LoVo (cell line): ENCODE measurements around the gene TSEN34.
"Not testable (repeated sequence)": the region's sequence is repeated elsewhere in the genome, so short reads cannot be mapped to it uniquely, and the experiment has no call there.

ENCODE experiments used
- DNase-seq: peaks from one replicate; pipeline ENCODE4 v3.0.0-alpha.2; 2016; ENCODE audit warnings: low spot score

Gene TSEN34

GRCh38 chr19:54209058-54209810 is 18.1 kb downstream of the TSEN34 start:
- DNase-seq, result no peak

DNA sequence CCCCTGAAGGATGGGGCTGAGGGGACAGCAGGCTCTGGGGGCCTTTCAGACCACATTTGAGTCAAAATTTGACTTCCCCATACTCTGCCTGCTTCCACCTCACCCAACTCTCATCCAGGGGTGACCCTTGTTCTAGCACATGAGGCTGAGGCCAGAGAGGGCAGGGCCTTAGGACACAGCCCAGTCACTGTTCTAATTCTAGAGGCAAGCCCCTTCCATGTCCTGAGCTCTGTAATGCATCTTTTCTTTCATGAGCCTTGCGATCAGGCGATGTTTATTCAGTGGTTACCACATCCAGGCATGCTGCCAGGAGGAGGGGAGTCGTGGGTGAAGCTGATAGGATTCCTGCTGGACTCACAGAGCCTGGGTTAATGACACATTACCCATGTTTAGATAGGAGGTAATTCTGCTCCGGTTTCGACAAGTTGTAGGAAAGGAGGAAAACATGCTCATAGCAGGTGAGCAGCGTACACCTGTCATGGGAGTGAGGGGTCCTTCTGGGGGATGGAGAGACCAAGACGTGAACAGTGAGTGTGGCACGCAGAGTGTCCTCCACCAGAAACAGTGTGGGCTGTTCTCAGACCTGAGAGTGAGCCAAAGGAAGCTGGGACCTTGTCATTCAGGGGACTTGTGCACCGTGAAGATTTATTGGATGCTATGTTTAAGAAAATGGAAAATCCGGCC is 18.8 kb downstream of the TSEN34 start:
- DNase-seq, result peak; percentile 88

DNA sequence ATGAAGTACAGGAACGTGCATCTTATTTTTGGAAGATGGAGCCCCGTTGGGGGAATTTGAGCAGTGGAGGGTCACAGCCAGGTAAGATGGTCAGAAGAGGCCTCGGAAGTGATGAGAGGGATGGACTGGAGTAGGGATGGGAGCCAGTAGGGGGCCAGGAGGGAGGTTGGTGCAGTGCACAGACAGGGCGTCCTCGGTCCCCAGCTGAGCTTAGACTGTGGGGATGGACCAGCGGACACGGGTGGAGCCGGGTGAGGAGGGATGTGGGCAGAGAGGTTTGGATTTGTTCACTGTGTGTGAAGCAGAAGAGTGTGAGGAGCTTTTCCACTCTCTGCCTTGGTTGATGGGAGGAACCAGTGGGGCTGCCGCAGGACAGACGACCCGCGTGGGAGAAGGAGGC is 20.1 kb downstream of the TSEN34 start:
- DNase-seq, result no peak

- not testable (repeated sequence) for DNase-seq
Observed at GRCh38 chr19:54214217-54214616, 23.1 kb downstream of the TSEN34 start.

DNA sequence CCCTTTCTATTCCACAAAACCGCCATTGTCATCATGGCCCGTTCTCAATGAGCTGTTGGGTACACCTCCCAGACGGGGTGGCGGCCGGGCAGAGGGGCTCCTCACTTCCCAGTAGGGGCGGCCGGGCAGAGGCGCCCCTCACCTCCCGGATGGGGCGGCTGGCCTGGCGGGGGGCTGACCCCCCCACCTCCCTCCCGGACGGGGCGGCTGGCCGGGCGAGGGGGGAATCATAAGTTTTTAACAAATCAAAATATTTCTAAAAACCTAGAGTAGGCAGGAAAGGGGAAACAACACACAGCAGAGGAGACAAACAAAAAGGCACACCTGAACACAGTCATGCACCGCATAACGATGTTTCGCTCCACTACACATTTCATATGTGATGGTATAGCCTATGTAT is 23.6 kb downstream of the TSEN34 start:
- DNase-seq, result not testable (repeated sequence)

DNA sequence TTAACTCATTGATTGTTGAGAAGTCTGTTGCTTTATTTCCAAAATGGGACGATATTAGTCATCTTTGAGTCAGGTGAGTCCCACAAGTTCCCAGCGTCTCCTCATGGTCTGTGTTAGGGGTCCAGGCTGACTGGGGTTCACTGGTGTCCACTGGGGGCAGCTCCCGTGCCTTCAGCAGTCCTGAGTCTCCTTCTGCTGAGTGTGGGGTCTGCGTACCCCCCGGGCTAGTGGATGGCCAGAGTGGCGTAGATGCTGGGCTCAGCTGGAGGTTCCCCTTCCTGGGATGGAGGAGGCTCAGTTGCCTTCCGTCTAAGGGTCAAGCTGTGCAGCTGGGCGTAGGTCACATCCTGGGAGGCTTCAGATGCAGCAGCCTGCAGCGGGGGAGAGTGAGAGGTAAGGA is 25.8 kb downstream of the TSEN34 start:
- no peak for DNase-seq

GRCh38 chr19:54217517-54218247 is 26.6 kb downstream of the TSEN34 start:
- not testable (repeated sequence) for DNase-seq

GRCh38 chr19:54218259-54218658 is 27.2 kb downstream of the TSEN34 start:
- DNase-seq, result no peak

GRCh38 chr19:54218960-54219661 is 28.0 kb downstream of the TSEN34 start:
- no peak for DNase-seq

- not testable (repeated sequence) for DNase-seq
Observed at GRCh38 chr19:54219702-54220101, 28.6 kb downstream of the TSEN34 start.

GRCh38 chr19:54221947-54222346 is 30.8 kb downstream of the TSEN34 start:
- DNase-seq, result not testable (repeated sequence)

DNA sequence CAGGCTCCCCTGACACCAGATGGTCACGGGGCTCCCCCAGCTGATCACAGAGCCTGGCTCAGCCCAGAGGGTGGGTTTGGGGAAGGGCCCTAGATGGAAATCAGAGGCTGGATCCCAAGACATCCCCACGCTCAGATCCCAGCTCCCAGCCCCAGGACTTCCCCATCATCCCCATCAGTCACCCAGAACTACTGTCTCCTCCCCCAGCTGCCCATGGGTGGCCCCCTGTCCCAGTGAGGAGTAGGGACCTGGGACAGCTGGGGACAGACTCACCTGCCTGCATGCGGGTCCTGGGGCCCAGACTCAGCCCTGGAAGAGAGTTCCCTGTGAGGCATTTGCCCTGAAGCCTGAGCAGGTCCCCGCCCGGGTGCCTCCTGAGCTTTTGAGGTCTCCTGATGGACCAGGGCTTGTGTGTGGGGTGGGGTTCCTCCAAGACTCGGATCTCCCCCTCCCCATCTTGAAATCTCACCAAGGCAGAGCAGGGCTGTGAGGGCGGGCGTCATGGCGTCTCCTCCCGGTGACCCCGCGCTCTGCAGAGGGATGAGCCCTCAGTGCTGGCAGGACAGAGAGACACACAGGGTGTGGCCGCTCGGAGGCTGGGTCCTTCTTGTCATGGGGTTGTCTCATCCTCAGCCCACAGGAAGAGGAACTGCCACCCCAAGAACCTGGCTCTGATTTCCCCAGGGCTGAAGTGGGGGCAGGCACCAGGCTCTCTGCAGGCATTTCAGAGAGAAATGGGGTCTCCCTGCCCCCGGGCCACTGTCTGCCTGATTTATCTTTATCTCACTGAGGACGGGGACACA is 31.6 kb downstream of the TSEN34 start, which contains the start of gene LILRB3:
LILRB3 (minus strand) TSS at position 534 of the 803 bp plus-strand sequence; CDS start at position 503, 31 bp downstream.
- DNase-seq, result not testable (repeated sequence)

GRCh38 chr19:54223277-54223936 is 32.3 kb downstream of the TSEN34 start:
- DNase-seq, result not testable (repeated sequence)

- DNase-seq, result not testable (repeated sequence)
Observed at GRCh38 chr19:54223937-54224281, 32.8 kb downstream of the TSEN34 start.

GRCh38 chr19:54224619-54225018 is 33.5 kb downstream of the TSEN34 start:
- not testable (repeated sequence) for DNase-seq

DNA sequence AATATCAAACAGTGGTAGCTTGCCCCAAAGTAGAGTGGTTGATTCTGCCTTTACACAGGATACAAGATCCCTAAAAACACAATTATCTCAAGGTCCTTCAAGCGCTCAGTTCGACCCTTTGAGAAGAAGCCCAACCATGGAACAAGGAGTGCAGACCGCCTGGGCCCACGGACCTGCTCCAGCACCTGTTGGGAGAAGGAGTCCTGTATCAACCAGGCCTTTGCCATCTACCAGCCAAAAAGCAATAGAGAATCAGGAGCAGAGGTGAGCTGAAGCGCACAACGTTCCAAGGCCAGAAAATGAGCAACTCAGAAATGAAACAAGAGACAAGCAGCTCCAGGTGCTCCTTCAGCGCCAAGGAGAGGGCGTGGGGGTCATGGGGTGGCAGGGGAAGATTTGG is 38.0 kb downstream of the TSEN34 start:
- no peak for DNase-seq

- no peak for DNase-seq
Observed at GRCh38 chr19:54230031-54230430, 38.9 kb downstream of the TSEN34 start.

DNA sequence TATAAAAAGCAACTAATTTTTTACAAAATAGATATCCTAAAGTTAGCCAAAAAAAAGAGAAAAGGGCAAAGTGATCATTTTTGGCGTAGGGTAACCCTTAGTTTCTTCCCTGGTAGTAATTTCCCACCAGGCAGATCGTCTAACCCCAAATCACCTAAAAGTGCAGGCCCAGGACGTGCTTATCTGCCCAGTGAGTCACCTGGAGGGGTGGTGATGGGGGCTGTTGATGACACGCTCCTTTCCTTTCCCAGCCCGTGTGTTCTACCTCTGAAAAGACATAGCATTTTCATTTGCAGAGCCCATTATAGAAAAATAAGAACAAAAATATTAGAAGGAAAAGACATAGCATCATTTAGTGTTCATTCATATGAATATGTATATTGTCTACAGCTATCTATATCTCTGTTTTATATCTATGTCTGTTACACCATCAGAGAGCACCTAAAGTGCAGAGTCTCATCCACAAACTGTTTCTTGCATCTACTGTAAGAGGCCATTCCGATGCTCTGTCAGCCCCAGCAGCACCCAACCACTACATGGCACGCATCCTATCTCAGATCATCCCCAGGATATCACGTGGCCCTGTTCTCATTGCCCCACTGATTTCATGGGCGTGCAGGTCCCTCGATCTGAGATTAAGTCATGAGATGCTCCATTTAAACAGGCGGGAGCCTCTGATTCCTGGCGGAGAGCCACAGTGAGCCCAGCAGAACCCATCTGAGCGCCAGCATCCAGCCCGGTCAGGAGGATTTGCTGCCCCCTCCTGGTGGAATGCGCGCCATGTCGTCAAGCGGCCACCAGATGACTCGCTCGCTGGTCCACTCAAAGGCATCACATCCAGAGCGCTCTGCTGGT is 40.2 kb downstream of the TSEN34 start:
- DNase-seq, result peak; percentile 63

GRCh38 chr19:54233941-54234340 is 42.8 kb downstream of the TSEN34 start:
- DNase-seq, result no peak
